Liver (tissue), 9 donors: ENCODE measurements around the gene DCDC1. TPM values are rescaled to one million over a fixed set of nuclear protein-coding genes. Genes with fewer than 3 reads are reported as not detected.

Experiments
- DNase-seq: peaks from one replicate; pipeline ENCODE4 v3.0.0-alpha.2; 2017; ENCODE audit warnings: low spot score
- H3K27ac ChIP-seq, 2 donors: one replicate each; pipeline ENCODE4 v1.7.0; 2013; ENCODE audit warnings: inconsistent platforms in 2 of 2, low read length in 2 of 2, control low read depth in 1 of 2, low read depth in 1 of 2, mild to moderate bottlenecking in 1 of 2
- H3K27me3 ChIP-seq, 4 donors: one replicate each; pipeline versions ENCODE4 v1.6.1 to v1.7.0; 2013; ENCODE audit warnings: low read length in 3 of 4, inconsistent platforms in 1 of 4, mild to moderate bottlenecking in 1 of 4, moderate library complexity in 1 of 4; ENCODE audit not compliant: control insufficient read depth in 4 of 4, insufficient read depth in 4 of 4
- H3K36me3 ChIP-seq, 4 donors: one replicate each; pipeline versions ENCODE4 v1.6.1 to v1.7.0; 2013; ENCODE audit warnings: low read length in 3 of 4, mild to moderate bottlenecking in 3 of 4, low read depth in 1 of 4, moderate library complexity in 1 of 4; ENCODE audit not compliant: control insufficient read depth in 4 of 4, insufficient read depth in 3 of 4
- H3K4me1 ChIP-seq, 4 donors: one replicate each; pipeline versions ENCODE4 v1.6.1 to v1.7.0; 2013; ENCODE audit warnings: low read length in 3 of 4, mild to moderate bottlenecking in 3 of 4, moderate library complexity in 1 of 4; ENCODE audit not compliant: control insufficient read depth in 4 of 4, insufficient read depth in 4 of 4
- H3K4me3 ChIP-seq, 3 donors: one replicate each; pipeline versions ENCODE4 v1.6.1 to v1.7.0; 2013; ENCODE audit warnings: low read length in 3 of 3, control low read depth in 1 of 3, low read depth in 1 of 3, mild to moderate bottlenecking in 1 of 3
- H3K9ac ChIP-seq, 2 donors: one replicate each; pipeline ENCODE4 v1.7.0; 2013; ENCODE audit warnings: low read length in 2 of 2, mild to moderate bottlenecking in 2 of 2, moderate library complexity in 2 of 2, control low read depth in 1 of 2, low read depth in 1 of 2
- H3K9me3 ChIP-seq, 4 donors: one replicate each; pipeline versions ENCODE4 v1.6.1 to v1.7.0; 2013; ENCODE audit warnings: low read length in 3 of 4; ENCODE audit not compliant: control insufficient read depth in 4 of 4
- ATF3 ChIP-seq: IDR thresholded peaks from 2 replicates; pipeline ENCODE4 v1.6.1; 2016; ENCODE audit warnings: antibody characterized with exemption
- EGR1 ChIP-seq, 2 donors: IDR thresholded peaks; 2 replicates each; pipeline ENCODE4 v1.6.1; 2016 to 2018; ENCODE audit warnings: antibody characterized with exemption in 2 of 2, low read depth in 2 of 2
- FOXA1 ChIP-seq: IDR thresholded peaks from 2 replicates; pipeline ENCODE4 v1.6.1; 2016; ENCODE audit warnings: antibody characterized with exemption
- FOXA2 ChIP-seq: IDR thresholded peaks from 2 replicates; pipeline ENCODE4 v1.6.1; 2016; ENCODE audit warnings: antibody characterized with exemption
- GABPA ChIP-seq, 2 donors: IDR thresholded peaks in 1 of 2; conservative IDR thresholded peaks in 1 of 2; 2 replicates each; pipeline ENCODE4 v1.6.1; 2016; ENCODE audit warnings: antibody characterized with exemption in 2 of 2, mild to moderate bottlenecking in 1 of 2, moderate library complexity in 1 of 2
- HNF4A ChIP-seq, 2 donors: conservative IDR thresholded peaks; 2 replicates each; pipeline ENCODE4 v1.6.1; 2016; ENCODE audit warnings: antibody characterized with exemption in 2 of 2, mild to moderate bottlenecking in 2 of 2
- HNF4G ChIP-seq: IDR thresholded peaks from 2 replicates; pipeline ENCODE4 v1.6.1; 2016; ENCODE audit warnings: antibody characterized with exemption
- JUND ChIP-seq, 2 donors: IDR thresholded peaks; 2 replicates each; pipeline ENCODE4 v1.6.1; 2016; ENCODE audit warnings: antibody characterized with exemption in 2 of 2
- NR2F2 ChIP-seq: IDR thresholded peaks from 2 replicates; pipeline ENCODE4 v1.6.1; 2016; ENCODE audit warnings: antibody characterized with exemption
- RAD21 ChIP-seq, 2 donors: IDR thresholded peaks; 2 replicates each; pipeline ENCODE4 v1.6.1; 2016; ENCODE audit warnings: antibody characterized with exemption in 2 of 2, mild to moderate bottlenecking in 2 of 2
- REST ChIP-seq: IDR thresholded peaks from 2 replicates; pipeline ENCODE4 v1.6.1; 2016; ENCODE audit warnings: antibody characterized with exemption, mild to moderate bottlenecking
- RXRA ChIP-seq, 2 donors: IDR thresholded peaks; 2 replicates each; pipeline ENCODE4 v1.6.1; 2017 to 2018; ENCODE audit warnings: antibody characterized with exemption in 2 of 2, mild to moderate bottlenecking in 1 of 2
- SP1 ChIP-seq: IDR thresholded peaks from 2 replicates; pipeline ENCODE4 v1.6.1; 2018; ENCODE audit warnings: antibody characterized with exemption, mild to moderate bottlenecking
- TAF1 ChIP-seq: conservative IDR thresholded peaks from 2 replicates; pipeline ENCODE4 v1.6.1; 2016; ENCODE audit warnings: antibody characterized with exemption, mild to moderate bottlenecking
- YY1 ChIP-seq: IDR thresholded peaks from 2 replicates; pipeline ENCODE4 v1.6.1; 2016; ENCODE audit warnings: antibody characterized with exemption, mild to moderate bottlenecking
- ZBTB33 ChIP-seq: IDR thresholded peaks from 2 replicates; pipeline ENCODE4 v1.6.1; 2016; ENCODE audit warnings: antibody characterized with exemption
- WGBS: extraction: QIAGEN DNeasy Blood & Tissue Kit; methylation state at CpG from one replicate; pipeline ENCODE4 v1.1.7; 2013; 5-methylcytosine and 5-hydroxymethylcytosine counted together
- polyA plus RNA-seq, 2 donors: library from polyadenylated mRNA; stranded (reverse) in 1 of 2; unstranded in 1 of 2; fragments of 200-250 nt in 1 of 2; fragments of >200 nt in 1 of 2; fragmentation: Nextera tagmentation in 1 of 2; extraction: Ambion mirVana in 1 of 2; gene quantifications; one replicate each; pipeline versions ENCODE4 v1.2.1 to v1.2.3, GENCODE V29; 2013 to 2015
- total RNA-seq, 2 donors: library from RNA; depleted of rRNA; stranded (reverse); fragments of >200 nt; gene quantifications; one replicate each; pipeline ENCODE4 v1.2.3, GENCODE V29; 2014
- TF ChIP-seq, protein P1 (sequence below): IDR thresholded peaks from 2 replicates; pipeline ENCODE4 v1.6.1; 2016; ENCODE audit warnings: antibody characterized with exemption
- TF ChIP-seq, protein P2 (sequence below): fragments of 150-350 bp; IDR thresholded peaks from 2 replicates; pipeline ENCODE4 v1.5.1; 2017; ENCODE audit warnings: improper control_type of control experiment, low read depth, low read length; ENCODE audit not compliant: missing input control
- donor health status: healthy.
- donor health status: healthy.
- donor health status: healthy.
- donor health status: healthy.
- donor health status: healthy.

Gene DCDC1
- total and polyA plus RNA-seq, 4 donors, result 0.38 to 3.5 (median 2.0) TPM

- 20% methylated on average over 6 of the region's 6 CpGs for WGBS
- no peaks in the 10 kb centered on the region for H3K4me1 ChIP-seq
- no peak overlapping the region for H3K27ac ChIP-seq
- H3K4me3 ChIP-seq, result no peak overlapping the region
- TF ChIP-seq GABPA (IDR thresholded peaks at IDR 0.05 in 1 of 2, conservative IDR thresholded peaks at IDR 0.05 in 1 of 2), result no peak
- TF ChIP-seq JUND (IDR thresholded peaks at IDR 0.05), result no peak
- TF ChIP-seq, protein P1, sequence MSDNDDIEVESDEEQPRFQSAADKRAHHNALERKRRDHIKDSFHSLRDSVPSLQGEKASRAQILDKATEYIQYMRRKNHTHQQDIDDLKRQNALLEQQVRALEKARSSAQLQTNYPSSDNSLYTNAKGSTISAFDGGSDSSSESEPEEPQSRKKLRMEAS, result no peak
- TF ChIP-seq FOXA2, result no peak
- no peak for TF ChIP-seq FOXA1
- TF ChIP-seq EGR1 (IDR thresholded peaks at IDR 0.05; ENCODE audit: low read depth in 2 of 2), result no peak
- no peak for TF ChIP-seq HNF4G
- no peak for TF ChIP-seq RXRA (IDR thresholded peaks at IDR 0.05)
- no peak for TF ChIP-seq ATF3
- no peak for TF ChIP-seq YY1
- TF ChIP-seq, protein P2, sequence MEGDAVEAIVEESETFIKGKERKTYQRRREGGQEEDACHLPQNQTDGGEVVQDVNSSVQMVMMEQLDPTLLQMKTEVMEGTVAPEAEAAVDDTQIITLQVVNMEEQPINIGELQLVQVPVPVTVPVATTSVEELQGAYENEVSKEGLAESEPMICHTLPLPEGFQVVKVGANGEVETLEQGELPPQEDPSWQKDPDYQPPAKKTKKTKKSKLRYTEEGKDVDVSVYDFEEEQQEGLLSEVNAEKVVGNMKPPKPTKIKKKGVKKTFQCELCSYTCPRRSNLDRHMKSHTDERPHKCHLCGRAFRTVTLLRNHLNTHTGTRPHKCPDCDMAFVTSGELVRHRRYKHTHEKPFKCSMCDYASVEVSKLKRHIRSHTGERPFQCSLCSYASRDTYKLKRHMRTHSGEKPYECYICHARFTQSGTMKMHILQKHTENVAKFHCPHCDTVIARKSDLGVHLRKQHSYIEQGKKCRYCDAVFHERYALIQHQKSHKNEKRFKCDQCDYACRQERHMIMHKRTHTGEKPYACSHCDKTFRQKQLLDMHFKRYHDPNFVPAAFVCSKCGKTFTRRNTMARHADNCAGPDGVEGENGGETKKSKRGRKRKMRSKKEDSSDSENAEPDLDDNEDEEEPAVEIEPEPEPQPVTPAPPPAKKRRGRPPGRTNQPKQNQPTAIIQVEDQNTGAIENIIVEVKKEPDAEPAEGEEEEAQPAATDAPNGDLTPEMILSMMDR, result peak; percentile 71
- TF ChIP-seq RAD21 (IDR thresholded peaks at IDR 0.05), result peak; percentile 82 to 83
- TF ChIP-seq ZBTB33, result no peak
- no peak for TF ChIP-seq HNF4A (conservative IDR thresholded peaks at IDR 0.05)
- TF ChIP-seq SP1, result no peak
- TF ChIP-seq TAF1, result no peak
- H3K9me3 ChIP-seq, result no peaks in the 10 kb centered on the region
- no peak for DNase-seq
- H3K9ac ChIP-seq, result no peak overlapping the region
- H3K27me3 ChIP-seq, result no peaks in the 10 kb centered on the region
- peaks cover 0 to 2% (median 0%) of the 10 kb centered on the region in 4 donors for H3K36me3 ChIP-seq
Measured at GRCh38 chr11:30917859-30918478, 451.6 kb downstream of the DCDC1 start.

GRCh38 chr11:30917266-30917665 is 452.3 kb downstream of the DCDC1 start:
- 76% methylated on average over 2 of the region's 2 CpGs for WGBS
- Histone ChIP-seq H3K9me3 (no peaks in the 10 kb centered on the region), H3K36me3 (peaks cover 0 to 2% (median 0%) of the 10 kb centered on the region in 4 donors), H3K27me3 (no peaks in the 10 kb centered on the region), H3K4me1 (no peaks in the 10 kb centered on the region), H3K4me3 (no peak overlapping the region), H3K27ac (no peak overlapping the region), H3K9ac (no peak overlapping the region)
- TF ChIP-seq REST (no peak), EGR1 (IDR thresholded peaks at IDR 0.05; ENCODE audit: low read depth in 2 of 2) (no peak), RXRA (IDR thresholded peaks at IDR 0.05) (no peak), SP1 (no peak), GABPA (IDR thresholded peaks at IDR 0.05 in 1 of 2, conservative IDR thresholded peaks at IDR 0.05 in 1 of 2) (no peak), NR2F2 (no peak)
- TF ChIP-seq, protein P1, result no peak
- DNase-seq, result no peak
